ENCODE measurements around the gene MRPS15. TPM values are rescaled to one million over a fixed set of nuclear protein-coding genes. Genes with fewer than 3 reads are reported as not detected.
A peak's percentile ranks its signal among the peaks of the same experiment; 100 is the strongest.

MRPS15 gene
- total and polyA plus RNA-seq, 2 of the 13 experiments (the other 11 are each of a cell fraction or from before 2014, with no cell fraction given): 59.0 to 113 TPM

DNA sequence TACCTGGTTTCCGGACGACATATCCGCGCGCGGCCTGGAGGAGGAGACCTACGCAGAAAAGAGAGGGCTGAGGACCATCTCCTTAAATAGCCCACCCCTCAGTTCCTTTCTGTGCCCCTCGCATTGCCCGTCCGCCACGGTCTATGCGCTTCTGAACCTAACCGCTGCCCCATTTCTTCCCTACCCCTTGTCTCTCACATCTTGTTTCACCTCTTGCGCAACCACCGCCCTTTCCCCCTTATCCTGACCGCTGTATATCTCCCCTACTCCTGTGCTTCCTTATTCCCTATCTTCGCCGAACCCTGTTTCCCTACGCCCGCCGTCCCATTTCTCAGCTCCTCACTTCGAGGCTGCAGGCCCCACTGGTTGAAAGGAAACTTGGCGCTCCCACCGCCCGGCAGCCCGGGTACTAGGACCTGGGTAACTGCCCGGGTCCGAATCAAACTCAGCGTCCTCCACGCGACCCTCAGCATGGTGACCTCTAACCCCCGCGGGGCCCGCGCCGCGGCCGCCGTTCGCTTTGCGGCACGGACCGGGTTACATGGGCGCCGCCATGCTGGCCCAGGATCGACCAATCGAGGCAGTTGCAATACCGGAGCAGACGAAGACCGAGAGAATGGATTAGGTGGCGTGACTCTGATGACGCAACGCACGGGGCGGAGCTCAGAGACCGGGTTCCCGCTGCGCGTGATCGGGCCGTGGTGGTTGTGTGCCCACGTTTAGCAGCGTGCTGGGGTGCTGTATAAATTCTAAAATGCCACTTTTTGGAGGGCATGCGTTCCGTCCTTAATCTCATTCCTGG, at the start of gene MRPS15 (continued):
- 0 out of 2 replicates have a peak, but pooled peaks have one; percentile 69 for TF ChIP-seq ATAD3A (CRISPR knock-in tag; IDR thresholded peaks at IDR 0.05)
- TF ChIP-seq PREB (CRISPR knock-in tag; IDR thresholded peaks at IDR 0.05): 0 out of 2 replicates have a peak, but pooled peaks have one; percentile 18
- TF ChIP-seq SNAI1 (CRISPR knock-in tag; IDR thresholded peaks at IDR 0.05; ENCODE audit: borderline replicate concordance): no peak
- peak; percentile 30; the same call in 1 of the 2 replicates for TF ChIP-seq ZBTB8A (CRISPR knock-in tag; IDR thresholded peaks at IDR 0.05; ENCODE audit: borderline replicate concordance, low read depth)
- TF ChIP-seq, protein P1, sequence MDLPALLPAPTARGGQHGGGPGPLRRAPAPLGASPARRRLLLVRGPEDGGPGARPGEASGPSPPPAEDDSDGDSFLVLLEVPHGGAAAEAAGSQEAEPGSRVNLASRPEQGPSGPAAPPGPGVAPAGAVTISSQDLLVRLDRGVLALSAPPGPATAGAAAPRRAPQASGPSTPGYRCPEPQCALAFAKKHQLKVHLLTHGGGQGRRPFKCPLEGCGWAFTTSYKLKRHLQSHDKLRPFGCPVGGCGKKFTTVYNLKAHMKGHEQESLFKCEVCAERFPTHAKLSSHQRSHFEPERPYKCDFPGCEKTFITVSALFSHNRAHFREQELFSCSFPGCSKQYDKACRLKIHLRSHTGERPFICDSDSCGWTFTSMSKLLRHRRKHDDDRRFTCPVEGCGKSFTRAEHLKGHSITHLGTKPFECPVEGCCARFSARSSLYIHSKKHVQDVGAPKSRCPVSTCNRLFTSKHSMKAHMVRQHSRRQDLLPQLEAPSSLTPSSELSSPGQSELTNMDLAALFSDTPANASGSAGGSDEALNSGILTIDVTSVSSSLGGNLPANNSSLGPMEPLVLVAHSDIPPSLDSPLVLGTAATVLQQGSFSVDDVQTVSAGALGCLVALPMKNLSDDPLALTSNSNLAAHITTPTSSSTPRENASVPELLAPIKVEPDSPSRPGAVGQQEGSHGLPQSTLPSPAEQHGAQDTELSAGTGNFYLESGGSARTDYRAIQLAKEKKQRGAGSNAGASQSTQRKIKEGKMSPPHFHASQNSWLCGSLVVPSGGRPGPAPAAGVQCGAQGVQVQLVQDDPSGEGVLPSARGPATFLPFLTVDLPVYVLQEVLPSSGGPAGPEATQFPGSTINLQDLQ (CRISPR knock-in tag; IDR thresholded peaks at IDR 0.05): no peak
- no peak for TF ChIP-seq SETDB1 (CRISPR knock-in tag; IDR thresholded peaks at IDR 0.05; ENCODE audit: borderline replicate concordance)
- TF ChIP-seq, protein P2, sequence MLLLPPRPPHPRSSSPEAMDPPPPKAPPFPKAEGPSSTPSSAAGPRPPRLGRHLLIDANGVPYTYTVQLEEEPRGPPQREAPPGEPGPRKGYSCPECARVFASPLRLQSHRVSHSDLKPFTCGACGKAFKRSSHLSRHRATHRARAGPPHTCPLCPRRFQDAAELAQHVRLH (CRISPR knock-in tag; IDR thresholded peaks at IDR 0.05; ENCODE audit: borderline replicate concordance, low read depth): peak; percentile 89; the same call in 1 of the 2 replicates
- TF ChIP-seq ZNF629 (CRISPR knock-in tag; conservative IDR thresholded peaks at IDR 0.05): peak; percentile 98
- no peak for TF ChIP-seq ZNF530 (CRISPR knock-in tag; IDR thresholded peaks at IDR 0.05; ENCODE audit: low read depth)
- no peak; the same call in 1 of the 2 replicates for TF ChIP-seq ZFP1 (CRISPR knock-in tag; IDR thresholded peaks at IDR 0.05)
- no peak for TF ChIP-seq FOXA1 (IDR thresholded peaks at IDR 0.05)
- peak; percentile 68 for TF ChIP-seq FOXA1 (CRISPR knock-in tag; IDR thresholded peaks at IDR 0.05)
- TF ChIP-seq NCOA1 (CRISPR knock-in tag; IDR thresholded peaks at IDR 0.05): peak; percentile 14; the same call in 1 of the 2 replicates
- TF ChIP-seq, protein P3, sequence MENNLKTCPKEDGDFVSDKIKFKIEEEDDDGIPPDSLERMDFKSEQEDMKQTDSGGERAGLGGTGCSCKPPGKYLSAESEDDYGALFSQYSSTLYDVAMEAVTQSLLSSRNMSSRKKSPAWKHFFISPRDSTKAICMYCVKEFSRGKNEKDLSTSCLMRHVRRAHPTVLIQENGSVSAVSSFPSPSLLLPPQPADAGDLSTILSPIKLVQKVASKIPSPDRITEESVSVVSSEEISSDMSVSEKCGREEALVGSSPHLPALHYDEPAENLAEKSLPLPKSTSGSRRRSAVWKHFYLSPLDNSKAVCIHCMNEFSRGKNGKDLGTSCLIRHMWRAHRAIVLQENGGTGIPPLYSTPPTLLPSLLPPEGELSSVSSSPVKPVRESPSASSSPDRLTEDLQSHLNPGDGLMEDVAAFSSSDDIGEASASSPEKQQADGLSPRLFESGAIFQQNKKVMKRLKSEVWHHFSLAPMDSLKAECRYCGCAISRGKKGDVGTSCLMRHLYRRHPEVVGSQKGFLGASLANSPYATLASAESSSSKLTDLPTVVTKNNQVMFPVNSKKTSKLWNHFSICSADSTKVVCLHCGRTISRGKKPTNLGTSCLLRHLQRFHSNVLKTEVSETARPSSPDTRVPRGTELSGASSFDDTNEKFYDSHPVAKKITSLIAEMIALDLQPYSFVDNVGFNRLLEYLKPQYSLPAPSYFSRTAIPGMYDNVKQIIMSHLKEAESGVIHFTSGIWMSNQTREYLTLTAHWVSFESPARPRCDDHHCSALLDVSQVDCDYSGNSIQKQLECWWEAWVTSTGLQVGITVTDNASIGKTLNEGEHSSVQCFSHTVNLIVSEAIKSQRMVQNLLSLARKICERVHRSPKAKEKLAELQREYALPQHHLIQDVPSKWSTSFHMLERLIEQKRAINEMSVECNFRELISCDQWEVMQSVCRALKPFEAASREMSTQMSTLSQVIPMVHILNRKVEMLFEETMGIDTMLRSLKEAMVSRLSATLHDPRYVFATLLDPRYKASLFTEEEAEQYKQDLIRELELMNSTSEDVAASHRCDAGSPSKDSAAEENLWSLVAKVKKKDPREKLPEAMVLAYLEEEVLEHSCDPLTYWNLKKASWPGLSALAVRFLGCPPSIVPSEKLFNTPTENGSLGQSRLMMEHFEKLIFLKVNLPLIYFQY (CRISPR knock-in tag; IDR thresholded peaks at IDR 0.05; ENCODE audit: borderline replicate concordance): peak; percentile 91
- no peak; the same call in 1 of the 2 replicates for TF ChIP-seq PCBP1 (IDR thresholded peaks at IDR 0.05; ENCODE audit: borderline replicate concordance, low read depth, low read length)
- TF ChIP-seq ZNF160 (CRISPR knock-in tag; IDR thresholded peaks at IDR 0.05): peak; percentile 55; the same call in 1 of the 2 replicates
- TF ChIP-seq HHEX (CRISPR knock-in tag; IDR thresholded peaks at IDR 0.05): peak; percentile 67
- peak; percentile 62 for TF ChIP-seq ZNF546 (CRISPR knock-in tag; conservative IDR thresholded peaks at IDR 0.05)
- TF ChIP-seq YY1 (IDR thresholded peaks at IDR 0.05; ENCODE audit: insufficient read depth, insufficient replicate concordance, low read depth, low read length): peak; percentile 100
- TF ChIP-seq PAX8 (CRISPR knock-in tag; IDR thresholded peaks at IDR 0.05; ENCODE audit: borderline replicate concordance): no peak
- peak; percentile 42 for TF ChIP-seq SKI (IDR thresholded peaks at IDR 0.05; ENCODE audit: partially characterized antibody)
- 0 out of 2 replicates have a peak, but pooled peaks have one; percentile 24 for TF ChIP-seq NR1H2 (CRISPR knock-in tag; IDR thresholded peaks at IDR 0.05; ENCODE audit: borderline replicate concordance, low read depth)

Measured in HepG2 (cell line).